G401 (cell line): ENCODE data around the gene GSK3B. TPM values are rescaled to one million over a fixed set of nuclear protein-coding genes. Genes with fewer than 3 reads are reported as not detected.

Experiments used
- DNase-seq: peaks from one replicate; pipeline ENCODE4 v3.0.0-alpha.2; 2015; ENCODE audit warnings: low spot score
- in situ Hi-C: cut with HindIII; loops from 2 replicates; pipeline ENCODE4 v1.10.0; 2016; ENCODE audit warnings: low sequenced_read_pairs, mixed read lengths
- total RNA-seq: library from RNA; depleted of rRNA; stranded (reverse); fragments of >200 nt; shearing (Covaris generic); gene quantifications from 2 replicates; pipeline ENCODE4 v1.2.3, GENCODE V29; 2014; rRNA removed

GSK3B gene
- total RNA-seq = 22.7 and 33.8 TPM in 2 replicates

- DNase-seq = peak; percentile 79
- in situ Hi-C loops = no loop called here
Measured at GRCh38 chr3:120093911-120094775, at the start of gene GSK3B. Gene GSK3B (minus strand): TSS chr3:120094447. CDS start chr3:120093434, 1,013 bp downstream.

- in situ Hi-C loops = no loop called here
- no peak for DNase-seq
Measured at GRCh38 chr3:120143676-120144075, 49.4 kb upstream of the GSK3B start.

GRCh38 chr3:120142236-120142635 is 48.0 kb upstream of the GSK3B start:
- DNase-seq = no peak
- in situ Hi-C loops = no loop called here

GRCh38 chr3:120140098-120140742 is 46.0 kb upstream of the GSK3B start:
- no peak for DNase-seq
- in situ Hi-C loops = no loop called here

- no peak for DNase-seq
- in situ Hi-C loops = no loop called here
Measured at GRCh38 chr3:120139140-120139539, 44.9 kb upstream of the GSK3B start.

- DNase-seq = no peak
- in situ Hi-C loops = no loop called here
Measured at GRCh38 chr3:120137548-120137947, 43.3 kb upstream of the GSK3B start.

GRCh38 chr3:120130656-120131055 is 36.4 kb upstream of the GSK3B start:
- in situ Hi-C loops = no loop called here
- no peak for DNase-seq

- no peak for DNase-seq
- in situ Hi-C loops = no loop called here
Measured at GRCh38 chr3:120129718-120130513, 35.7 kb upstream of the GSK3B start.

GRCh38 chr3:120129051-120129450 is 34.8 kb upstream of the GSK3B start:
- in situ Hi-C loops = no loop called here
- peak; percentile 91 for DNase-seq

GRCh38 chr3:120125992-120126391 is 31.7 kb upstream of the GSK3B start:
- in situ Hi-C loops = no loop called here
- DNase-seq = no peak

- DNase-seq = no peak
- in situ Hi-C loops = no loop called here
Measured at GRCh38 chr3:120119846-120120510, 25.7 kb upstream of the GSK3B start.

GRCh38 chr3:120114981-120115380 is 20.7 kb upstream of the GSK3B start:
- no peak for DNase-seq
- in situ Hi-C loops = no loop called here

- in situ Hi-C loops = no loop called here
- DNase-seq = no peak
Measured at GRCh38 chr3:120114376-120114775, 20.1 kb upstream of the GSK3B start.

- DNase-seq = no peak
- in situ Hi-C loops = no loop called here
Measured at GRCh38 chr3:120113128-120114116, 19.2 kb upstream of the GSK3B start.

GRCh38 chr3:120111898-120112297 is 17.7 kb upstream of the GSK3B start:
- in situ Hi-C loops = no loop called here
- no peak for DNase-seq

GRCh38 chr3:120103276-120103675 is 9.0 kb upstream of the GSK3B start:
- in situ Hi-C loops = no loop called here
- DNase-seq = no peak

GRCh38 chr3:120102674-120103073 is 8.4 kb upstream of the GSK3B start:
- in situ Hi-C loops = no loop called here
- peak; percentile 90 for DNase-seq

GRCh38 chr3:120102232-120102631 is 8.0 kb upstream of the GSK3B start:
- in situ Hi-C loops = no loop called here
- DNase-seq = no peak
